ENCODE data around the gene C16orf89. TPM values are rescaled to one million over a fixed set of nuclear protein-coding genes. Genes with fewer than 3 reads are reported as not detected.

The C16orf89 gene
- total and polyA plus RNA-seq, 2 donors (not counting 1 experiment from before 2014, with no cell fraction given), result not detected

DNA sequence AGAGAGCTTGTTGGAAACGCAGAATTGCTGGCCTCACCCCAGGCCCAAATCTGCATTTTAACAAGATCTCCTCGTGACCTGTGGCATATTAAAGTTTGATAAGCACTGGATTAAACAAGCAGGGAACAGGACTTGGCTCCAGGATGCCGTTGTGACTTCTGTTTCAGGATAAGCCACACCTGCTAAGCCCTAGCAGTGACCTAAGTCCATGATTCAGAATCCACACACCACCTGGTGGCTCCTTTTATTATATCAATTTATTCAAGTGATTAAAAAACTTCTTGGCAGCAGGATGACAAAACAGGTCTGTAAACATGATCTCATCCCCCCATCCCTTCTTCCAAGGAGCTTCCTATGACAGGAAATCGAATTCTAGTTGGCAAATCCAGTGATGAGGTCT is 41.1 kb downstream of the C16orf89 start:
- ChIA-PET POLR2A (interaction anchor here (0.6 kb wide), 1 partner anchor 10 kb away, joined by 10 read pairs; no protein-coding TSS in a partner anchor), CTCF (interaction anchor here (1.3 kb wide), 1 partner anchor 10 kb away, joined by 4 read pairs; the partner anchor contains the start of gene NAGPA)
- Histone ChIP-seq H3K79me2 (ENCODE audit: control insufficient read depth, insufficient read depth, low read length) (no peaks in the 10 kb centered on the region), H3K4me3 (ENCODE audit: control extremely low read depth in 1 of 5, extremely low read depth in 1 of 5, insufficient read depth in 1 of 5, low read depth in 2 of 5, low read length in 4 of 5) (no peak overlapping the region), H4K20me1 (ENCODE audit: control insufficient read depth, insufficient read depth, low read length, poor library complexity, severe bottlenecking) (no peaks in the 10 kb centered on the region), H3K27ac (ENCODE audit: low read length in 2 of 2) (no peak overlapping the region), H3K9ac (ENCODE audit: low read length) (no peak overlapping the region), H3K27me3 (replicated peaks in 1 of 4; ENCODE audit: control extremely low read depth in 1 of 4, control insufficient read depth in 3 of 4, insufficient read depth in 4 of 4, low read length in 3 of 4) (no peaks in the 10 kb centered on the region), H3K4me1 (ENCODE audit: control insufficient read depth in 2 of 2, insufficient read depth in 2 of 2, low read length in 2 of 2) (no peaks in the 10 kb centered on the region), H3K4me2 (replicated peaks; ENCODE audit: low read depth, low read length, poor library complexity, severe bottlenecking) (no peak overlapping the region), H3K36me3 (replicated peaks in 1 of 2; ENCODE audit: control extremely low read depth in 1 of 2, control insufficient read depth in 1 of 2, extremely low read depth in 1 of 2, insufficient read depth in 2 of 2, low read length in 1 of 2) (peaks cover 0 to 19% of the 10 kb centered on the region in 2 experiments), H3K9me3 (ENCODE audit: control extremely low read depth in 1 of 3, control insufficient read depth in 2 of 3, insufficient read depth in 1 of 3, low read length in 2 of 3) (no peaks in the 10 kb centered on the region), H2AFZ (ENCODE audit: insufficient read depth, low read depth, low read length, poor library complexity, severe bottlenecking) (no peak overlapping the region)
- no peaks in the 10 kb centered on the region for H3K4me1 Mint-ChIP-seq
- ATAC-seq (ENCODE audit: low read depth) (no peak), DNase-seq (no peak)
- no peak overlapping the region for H3K4me3 Mint-ChIP-seq
- H3K27ac Mint-ChIP-seq, result no peak overlapping the region
- no peak for TF ChIP-seq EZH2 (IDR thresholded peaks at IDR 0.05; ENCODE audit: borderline replicate concordance, insufficient read depth, low read depth, low read length, poor library complexity, severe bottlenecking)
- TF ChIP-seq, protein P1, sequence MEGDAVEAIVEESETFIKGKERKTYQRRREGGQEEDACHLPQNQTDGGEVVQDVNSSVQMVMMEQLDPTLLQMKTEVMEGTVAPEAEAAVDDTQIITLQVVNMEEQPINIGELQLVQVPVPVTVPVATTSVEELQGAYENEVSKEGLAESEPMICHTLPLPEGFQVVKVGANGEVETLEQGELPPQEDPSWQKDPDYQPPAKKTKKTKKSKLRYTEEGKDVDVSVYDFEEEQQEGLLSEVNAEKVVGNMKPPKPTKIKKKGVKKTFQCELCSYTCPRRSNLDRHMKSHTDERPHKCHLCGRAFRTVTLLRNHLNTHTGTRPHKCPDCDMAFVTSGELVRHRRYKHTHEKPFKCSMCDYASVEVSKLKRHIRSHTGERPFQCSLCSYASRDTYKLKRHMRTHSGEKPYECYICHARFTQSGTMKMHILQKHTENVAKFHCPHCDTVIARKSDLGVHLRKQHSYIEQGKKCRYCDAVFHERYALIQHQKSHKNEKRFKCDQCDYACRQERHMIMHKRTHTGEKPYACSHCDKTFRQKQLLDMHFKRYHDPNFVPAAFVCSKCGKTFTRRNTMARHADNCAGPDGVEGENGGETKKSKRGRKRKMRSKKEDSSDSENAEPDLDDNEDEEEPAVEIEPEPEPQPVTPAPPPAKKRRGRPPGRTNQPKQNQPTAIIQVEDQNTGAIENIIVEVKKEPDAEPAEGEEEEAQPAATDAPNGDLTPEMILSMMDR (IDR thresholded peaks at IDR 0.05), result no peak
- intact Hi-C loops (cut with micrococcal nuclease), result no loop called here
- 90% methylated on average over 4 of the region's 4 CpGs for WGBS (ENCODE audit: insufficient coverage)
- H3K9me3 Mint-ChIP-seq (ENCODE audit: insufficient read depth), result no peaks in the 10 kb centered on the region
- no peaks in the 10 kb centered on the region for H3K27me3 Mint-ChIP-seq

DNA sequence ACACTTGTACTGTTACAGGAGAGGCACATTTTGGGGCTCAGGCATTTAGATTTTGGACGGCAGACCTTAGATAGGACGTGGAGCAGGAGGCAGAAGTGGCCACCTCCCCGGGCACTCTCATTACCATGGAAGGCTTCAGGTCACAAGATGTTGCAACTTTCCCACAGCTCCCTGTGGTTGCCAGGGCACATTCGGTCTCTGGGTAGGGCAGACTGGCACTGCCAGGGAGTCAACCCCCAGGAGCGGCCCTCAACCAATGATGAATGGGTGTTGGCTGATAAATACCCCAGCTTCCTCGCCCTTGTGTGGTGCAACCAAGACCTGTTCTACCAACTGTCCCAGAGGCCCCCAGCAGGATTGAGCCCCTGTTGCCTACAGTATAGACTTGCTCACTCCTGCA is 43.2 kb downstream of the C16orf89 start:
- ChIA-PET CTCF (interaction anchor here (1.1 kb wide), 1 partner anchor 11 kb away, joined by 3 read pairs; the partner anchor contains the start of gene NAGPA), POLR2A (no interaction called here)

More for the DNA sequence above, 43.2 kb downstream of the C16orf89 start:
- Histone ChIP-seq H3K27me3 (replicated peaks in 1 of 4; ENCODE audit: control extremely low read depth in 1 of 4, control insufficient read depth in 3 of 4, insufficient read depth in 4 of 4, low read length in 3 of 4) (no peaks in the 10 kb centered on the region), H3K27ac (ENCODE audit: low read length in 2 of 2) (no peak overlapping the region), H3K4me1 (ENCODE audit: control insufficient read depth in 2 of 2, insufficient read depth in 2 of 2, low read length in 2 of 2) (no peaks in the 10 kb centered on the region), H3K79me2 (ENCODE audit: control insufficient read depth, insufficient read depth, low read length) (no peaks in the 10 kb centered on the region), H3K36me3 (replicated peaks in 1 of 2; ENCODE audit: control extremely low read depth in 1 of 2, control insufficient read depth in 1 of 2, extremely low read depth in 1 of 2, insufficient read depth in 2 of 2, low read length in 1 of 2) (peaks cover 0 to 7% of the 10 kb centered on the region in 2 experiments), H3K9ac (ENCODE audit: low read length) (no peak overlapping the region), H4K20me1 (ENCODE audit: control insufficient read depth, insufficient read depth, low read length, poor library complexity, severe bottlenecking) (no peaks in the 10 kb centered on the region), H3K4me2 (replicated peaks; ENCODE audit: low read depth, low read length, poor library complexity, severe bottlenecking) (no peak overlapping the region), H2AFZ (ENCODE audit: insufficient read depth, low read depth, low read length, poor library complexity, severe bottlenecking) (no peak overlapping the region), H3K9me3 (ENCODE audit: control extremely low read depth in 1 of 3, control insufficient read depth in 2 of 3, insufficient read depth in 1 of 3, low read length in 2 of 3) (peaks cover 0 to 2% (median 0%) of the 10 kb centered on the region in 3 donors), H3K4me3 (ENCODE audit: control extremely low read depth in 1 of 5, extremely low read depth in 1 of 5, insufficient read depth in 1 of 5, low read depth in 2 of 5, low read length in 4 of 5) (no peak overlapping the region)
- Mint-ChIP-seq H3K4me1 (no peaks in the 10 kb centered on the region), H3K27ac (no peak overlapping the region), H3K4me3 (no peak overlapping the region), H3K27me3 (no peaks in the 10 kb centered on the region), H3K9me3 (ENCODE audit: insufficient read depth) (no peaks in the 10 kb centered on the region)
- TF ChIP-seq, protein P1 (IDR thresholded peaks at IDR 0.05), result no peak
- TF ChIP-seq EZH2 (IDR thresholded peaks at IDR 0.05; ENCODE audit: borderline replicate concordance, insufficient read depth, low read depth, low read length, poor library complexity, severe bottlenecking), result no peak
- DNase-seq (no peak), ATAC-seq (ENCODE audit: low read depth) (no peak)
- intact Hi-C loops (cut with micrococcal nuclease), result no loop called here
- WGBS (ENCODE audit: insufficient coverage), result 91% methylated on average over 6 of the region's 6 CpGs

All from B cell (primary cell).